ENCODE data around the gene PGP.
A peak's percentile ranks its signal among the peaks of the same experiment; 100 is the strongest.
"Not testable (repeated sequence)": the region's sequence is repeated elsewhere in the genome, so short reads cannot be mapped to it uniquely, and the experiment has no call there.

Gene PGP, protein sequence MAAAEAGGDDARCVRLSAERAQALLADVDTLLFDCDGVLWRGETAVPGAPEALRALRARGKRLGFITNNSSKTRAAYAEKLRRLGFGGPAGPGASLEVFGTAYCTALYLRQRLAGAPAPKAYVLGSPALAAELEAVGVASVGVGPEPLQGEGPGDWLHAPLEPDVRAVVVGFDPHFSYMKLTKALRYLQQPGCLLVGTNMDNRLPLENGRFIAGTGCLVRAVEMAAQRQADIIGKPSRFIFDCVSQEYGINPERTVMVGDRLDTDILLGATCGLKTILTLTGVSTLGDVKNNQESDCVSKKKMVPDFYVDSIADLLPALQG

DNA sequence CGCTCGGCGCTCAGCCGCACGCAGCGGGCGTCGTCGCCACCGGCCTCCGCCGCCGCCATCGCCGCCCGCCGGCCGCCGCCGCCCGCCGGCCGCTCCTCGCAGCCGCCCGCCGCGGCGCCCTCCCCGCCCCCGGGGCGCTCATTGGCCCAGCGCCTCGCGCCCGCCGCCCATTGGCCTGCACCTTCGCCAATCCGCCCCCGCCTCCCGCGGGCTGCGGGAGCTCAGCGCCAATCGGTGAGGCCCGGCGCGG, at the start of gene PGP:
Gene PGP, minus strand, starts transcription at position 122 of the 250 bp plus-strand sequence. Its CDS starts 63 bp downstream, at position 59.
- H3K4me3 ChIP-seq, result peak within 1 kb of the TSS; percentile 87
- DNase-seq (ENCODE audit: low spot score), result no peak
- TF ChIP-seq, protein P1, sequence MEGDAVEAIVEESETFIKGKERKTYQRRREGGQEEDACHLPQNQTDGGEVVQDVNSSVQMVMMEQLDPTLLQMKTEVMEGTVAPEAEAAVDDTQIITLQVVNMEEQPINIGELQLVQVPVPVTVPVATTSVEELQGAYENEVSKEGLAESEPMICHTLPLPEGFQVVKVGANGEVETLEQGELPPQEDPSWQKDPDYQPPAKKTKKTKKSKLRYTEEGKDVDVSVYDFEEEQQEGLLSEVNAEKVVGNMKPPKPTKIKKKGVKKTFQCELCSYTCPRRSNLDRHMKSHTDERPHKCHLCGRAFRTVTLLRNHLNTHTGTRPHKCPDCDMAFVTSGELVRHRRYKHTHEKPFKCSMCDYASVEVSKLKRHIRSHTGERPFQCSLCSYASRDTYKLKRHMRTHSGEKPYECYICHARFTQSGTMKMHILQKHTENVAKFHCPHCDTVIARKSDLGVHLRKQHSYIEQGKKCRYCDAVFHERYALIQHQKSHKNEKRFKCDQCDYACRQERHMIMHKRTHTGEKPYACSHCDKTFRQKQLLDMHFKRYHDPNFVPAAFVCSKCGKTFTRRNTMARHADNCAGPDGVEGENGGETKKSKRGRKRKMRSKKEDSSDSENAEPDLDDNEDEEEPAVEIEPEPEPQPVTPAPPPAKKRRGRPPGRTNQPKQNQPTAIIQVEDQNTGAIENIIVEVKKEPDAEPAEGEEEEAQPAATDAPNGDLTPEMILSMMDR (IDR thresholded peaks at IDR 0.05), result no peak
- H3K27ac ChIP-seq, result peak within 1 kb of the TSS; percentile 66 to 93

DNA sequence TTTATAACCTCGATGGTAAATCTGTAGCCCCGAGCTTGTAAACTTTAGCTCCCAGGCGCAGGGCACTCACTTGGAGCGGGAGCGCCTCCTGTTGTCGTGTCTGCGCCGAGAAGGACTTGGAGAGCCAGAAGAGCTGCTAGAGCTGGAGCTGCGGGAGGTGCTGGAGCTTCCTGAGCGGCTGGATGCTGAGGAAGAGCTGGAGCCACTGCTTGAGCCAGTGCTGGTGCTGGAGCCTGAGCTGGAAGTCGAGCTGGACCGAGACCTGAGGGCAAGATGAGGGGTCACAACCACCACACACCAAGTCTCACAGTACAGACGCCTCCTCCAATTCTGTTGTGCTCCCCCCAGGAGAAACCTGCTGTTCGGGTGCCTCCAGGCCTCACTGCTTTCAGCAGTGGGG, 48.4 kb upstream of the PGP start:
- DNase-seq (ENCODE audit: low spot score); H3K27ac ChIP-seq: not testable (repeated sequence)

DNA sequence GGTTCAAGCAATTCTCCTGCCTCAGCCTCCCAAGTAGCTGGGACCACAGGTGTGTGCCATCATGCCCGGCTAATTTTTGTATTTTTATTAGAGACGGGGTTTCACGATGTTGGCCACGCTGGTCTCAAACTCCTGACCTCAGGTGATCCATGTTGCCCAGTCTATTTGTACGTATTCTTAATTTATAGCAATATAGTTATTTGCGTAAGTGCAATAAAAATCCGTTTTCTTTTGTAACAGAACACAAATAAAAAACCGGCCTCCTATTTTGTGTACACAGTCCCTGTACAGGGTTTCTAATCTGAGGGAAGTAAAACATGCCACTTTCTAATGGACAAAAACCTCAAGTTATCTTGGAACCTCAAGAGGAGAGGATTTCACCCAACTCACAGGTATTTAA, 45.6 kb upstream of the PGP start:
- DNase-seq (ENCODE audit: low spot score), result no peak
- Histone ChIP-seq H3K27ac (no peak overlapping the region), H3K4me3 (no peak overlapping the region)
- TF ChIP-seq, protein P1 (IDR thresholded peaks at IDR 0.05), result no peak

More for the DNA sequence above, 48.4 kb upstream of the PGP start:
- H3K4me3 ChIP-seq, result not testable (repeated sequence)

DNA sequence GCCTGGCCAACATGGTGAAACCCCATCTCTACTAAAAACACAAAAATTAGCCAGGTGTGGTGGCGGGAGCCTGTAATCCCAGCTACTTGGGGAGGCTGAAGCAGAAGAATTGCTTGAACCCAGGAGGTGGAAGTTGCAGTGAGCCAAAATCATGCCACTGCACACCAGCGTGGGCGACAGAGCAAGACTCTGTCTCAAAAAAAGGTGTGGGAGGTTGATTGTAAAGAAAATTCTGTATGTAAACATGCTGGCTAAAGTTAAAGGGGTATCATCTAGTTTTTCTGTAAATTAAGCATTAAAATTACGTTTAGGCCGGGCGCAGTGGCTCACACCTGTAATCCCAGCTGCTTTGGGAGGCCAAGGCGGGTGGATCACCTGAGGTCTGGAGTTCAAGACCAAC, 43.9 kb upstream of the PGP start:
- DNase-seq (ENCODE audit: low spot score); H3K27ac ChIP-seq; H3K4me3 ChIP-seq: not testable (repeated sequence)

DNA sequence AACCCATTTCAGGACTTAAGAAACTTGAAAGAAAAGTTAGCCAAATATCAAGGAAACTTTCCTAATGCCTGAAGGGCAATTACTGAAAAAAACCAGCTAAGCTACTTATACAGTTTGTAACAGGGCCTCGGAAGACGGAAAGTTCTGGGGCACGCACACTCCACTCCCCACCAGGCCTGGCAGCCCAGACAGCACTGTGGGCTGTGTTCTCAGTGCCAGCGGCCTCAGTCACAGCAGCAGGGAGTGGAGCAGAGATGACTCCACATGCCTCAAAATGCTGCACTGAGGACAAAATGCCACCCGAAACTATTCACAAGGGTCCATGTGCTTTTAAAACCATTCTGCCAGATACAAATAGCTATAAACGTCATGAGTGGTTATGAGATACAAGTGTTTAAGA, 43.1 kb upstream of the PGP start:
- Histone ChIP-seq H3K4me3 (no peak overlapping the region), H3K27ac (no peak overlapping the region)
- TF ChIP-seq, protein P1 (IDR thresholded peaks at IDR 0.05), result no peak
- no peak for DNase-seq (ENCODE audit: low spot score)

DNA sequence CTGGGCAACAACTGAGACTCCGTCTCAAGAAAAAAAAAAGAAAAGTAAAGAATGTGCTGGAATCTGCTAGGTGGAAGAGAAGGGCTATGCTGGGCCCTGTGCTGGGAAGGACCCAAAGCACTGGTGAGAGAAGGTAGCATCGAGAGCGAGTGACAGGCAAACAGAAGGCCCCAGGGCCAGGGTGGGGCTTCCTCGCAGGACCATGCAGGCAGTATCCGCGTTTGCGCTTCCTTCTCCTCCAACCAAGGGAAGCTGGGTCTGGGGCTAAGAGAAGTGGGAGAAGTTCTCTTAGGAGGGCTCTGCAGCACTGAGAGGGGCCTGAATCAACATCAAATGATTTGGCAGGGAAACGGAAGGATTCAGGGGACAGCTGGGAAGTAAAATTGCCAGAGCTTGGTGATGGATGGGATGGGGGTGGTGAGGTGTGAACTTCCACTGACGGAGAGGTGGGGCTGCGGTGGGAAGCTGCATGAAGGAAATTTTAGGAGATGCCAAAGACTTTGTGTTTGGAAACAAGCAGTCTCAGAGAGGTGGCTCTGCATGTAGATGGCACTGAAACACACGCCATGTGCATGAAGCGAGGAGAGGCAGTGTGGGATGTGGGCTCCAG, 42.0 kb upstream of the PGP start:
- Histone ChIP-seq H3K27ac (no peak overlapping the region), H3K4me3 (no peak overlapping the region)
- no peak for DNase-seq (ENCODE audit: low spot score)
- TF ChIP-seq, protein P1 (IDR thresholded peaks at IDR 0.05), result no peak

DNA sequence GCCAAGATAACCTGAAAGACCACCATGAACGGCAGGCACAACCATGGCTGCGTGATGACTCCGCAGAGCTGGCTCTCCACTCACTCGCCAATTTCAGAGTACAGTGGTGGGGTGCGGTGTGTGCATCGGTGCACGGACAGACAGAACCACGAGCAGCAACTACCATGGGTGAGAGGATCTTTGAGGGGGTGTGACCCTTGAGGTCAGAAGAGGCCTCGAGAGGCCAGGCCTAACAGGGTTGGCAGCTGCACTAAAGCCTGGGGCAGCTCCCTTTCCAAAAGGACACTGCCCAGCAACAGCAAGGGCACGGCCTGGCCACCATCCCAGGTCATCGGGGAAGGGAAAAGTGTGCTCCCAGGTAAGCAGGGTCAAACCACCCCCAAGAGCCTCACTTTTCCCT, 38.7 kb upstream of the PGP start:
- Histone ChIP-seq H3K4me3 (no peak overlapping the region), H3K27ac (no peak overlapping the region)
- no peak for DNase-seq (ENCODE audit: low spot score)
- TF ChIP-seq, protein P1 (IDR thresholded peaks at IDR 0.05), result no peak

DNA sequence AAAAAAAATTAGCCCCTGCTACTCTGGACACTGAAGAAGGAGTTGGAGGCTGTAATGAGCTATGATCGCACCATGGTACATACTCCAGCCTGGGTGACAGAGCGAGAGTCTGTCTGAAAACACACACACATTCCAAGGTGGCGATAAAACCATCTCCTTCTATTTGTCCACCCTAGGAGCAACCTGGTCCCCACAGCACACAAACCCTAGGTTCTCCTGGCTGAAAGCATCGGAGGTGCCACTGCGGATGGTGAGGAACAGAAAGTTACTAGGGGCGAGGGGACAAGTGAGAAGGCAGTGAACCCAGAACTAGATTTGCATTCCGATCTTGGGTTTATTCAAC, 38.1 kb upstream of the PGP start:
- Histone ChIP-seq H3K4me3 (no peak overlapping the region), H3K27ac (no peak overlapping the region)
- TF ChIP-seq, protein P1 (IDR thresholded peaks at IDR 0.05), result no peak
- DNase-seq (ENCODE audit: low spot score), result no peak
